GM12872 (cell line): ENCODE measurements around the gene SPNS3.

Experiments
- TF ChIP-seq, protein P1 (sequence below): IDR thresholded peaks from 3 replicates; pipeline ENCODE4 v1.5.1; 2011; ENCODE audit warnings: low read depth, mild to moderate bottlenecking, low read length, moderate library complexity; ENCODE audit not compliant: insufficient read depth

SPNS3 gene

DNA sequence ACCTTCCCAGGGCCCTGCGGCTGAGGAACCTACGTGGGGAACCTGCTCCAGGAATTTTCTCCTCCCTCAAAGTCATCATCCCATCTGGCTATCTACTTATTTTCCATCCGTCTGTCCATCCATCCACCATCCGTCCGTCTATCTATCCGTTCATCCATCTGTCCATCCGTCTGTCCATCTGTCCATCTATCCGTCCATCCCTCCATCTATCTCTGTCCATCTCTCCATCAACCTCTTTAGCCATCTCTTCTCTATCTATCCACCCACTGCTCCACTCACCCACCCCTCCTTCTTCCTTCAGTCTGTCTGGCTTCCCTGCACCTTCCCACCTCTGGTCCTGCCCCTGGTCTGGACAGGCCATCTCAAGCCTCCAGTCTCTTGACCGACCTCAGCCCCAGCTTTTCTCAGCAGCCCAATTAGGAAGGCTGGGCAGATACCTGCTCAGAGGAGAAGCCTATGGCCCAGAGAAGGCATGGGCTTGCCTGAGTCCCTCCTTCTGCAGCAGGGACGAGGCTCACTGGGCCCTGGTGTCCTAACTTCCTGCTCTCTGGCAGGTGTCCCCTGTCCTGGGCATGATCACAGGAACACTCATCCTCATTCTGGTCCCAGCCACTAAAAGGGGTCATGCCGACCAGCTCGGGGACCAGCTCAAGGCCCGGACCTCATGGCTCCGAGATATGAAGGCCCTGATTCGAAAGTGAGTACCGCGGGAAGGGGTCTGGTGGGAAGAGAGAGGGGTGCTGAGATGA lies 98.4 kb downstream of the SPNS3 start:
- TF ChIP-seq, protein P1, sequence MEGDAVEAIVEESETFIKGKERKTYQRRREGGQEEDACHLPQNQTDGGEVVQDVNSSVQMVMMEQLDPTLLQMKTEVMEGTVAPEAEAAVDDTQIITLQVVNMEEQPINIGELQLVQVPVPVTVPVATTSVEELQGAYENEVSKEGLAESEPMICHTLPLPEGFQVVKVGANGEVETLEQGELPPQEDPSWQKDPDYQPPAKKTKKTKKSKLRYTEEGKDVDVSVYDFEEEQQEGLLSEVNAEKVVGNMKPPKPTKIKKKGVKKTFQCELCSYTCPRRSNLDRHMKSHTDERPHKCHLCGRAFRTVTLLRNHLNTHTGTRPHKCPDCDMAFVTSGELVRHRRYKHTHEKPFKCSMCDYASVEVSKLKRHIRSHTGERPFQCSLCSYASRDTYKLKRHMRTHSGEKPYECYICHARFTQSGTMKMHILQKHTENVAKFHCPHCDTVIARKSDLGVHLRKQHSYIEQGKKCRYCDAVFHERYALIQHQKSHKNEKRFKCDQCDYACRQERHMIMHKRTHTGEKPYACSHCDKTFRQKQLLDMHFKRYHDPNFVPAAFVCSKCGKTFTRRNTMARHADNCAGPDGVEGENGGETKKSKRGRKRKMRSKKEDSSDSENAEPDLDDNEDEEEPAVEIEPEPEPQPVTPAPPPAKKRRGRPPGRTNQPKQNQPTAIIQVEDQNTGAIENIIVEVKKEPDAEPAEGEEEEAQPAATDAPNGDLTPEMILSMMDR = no peak

DNA sequence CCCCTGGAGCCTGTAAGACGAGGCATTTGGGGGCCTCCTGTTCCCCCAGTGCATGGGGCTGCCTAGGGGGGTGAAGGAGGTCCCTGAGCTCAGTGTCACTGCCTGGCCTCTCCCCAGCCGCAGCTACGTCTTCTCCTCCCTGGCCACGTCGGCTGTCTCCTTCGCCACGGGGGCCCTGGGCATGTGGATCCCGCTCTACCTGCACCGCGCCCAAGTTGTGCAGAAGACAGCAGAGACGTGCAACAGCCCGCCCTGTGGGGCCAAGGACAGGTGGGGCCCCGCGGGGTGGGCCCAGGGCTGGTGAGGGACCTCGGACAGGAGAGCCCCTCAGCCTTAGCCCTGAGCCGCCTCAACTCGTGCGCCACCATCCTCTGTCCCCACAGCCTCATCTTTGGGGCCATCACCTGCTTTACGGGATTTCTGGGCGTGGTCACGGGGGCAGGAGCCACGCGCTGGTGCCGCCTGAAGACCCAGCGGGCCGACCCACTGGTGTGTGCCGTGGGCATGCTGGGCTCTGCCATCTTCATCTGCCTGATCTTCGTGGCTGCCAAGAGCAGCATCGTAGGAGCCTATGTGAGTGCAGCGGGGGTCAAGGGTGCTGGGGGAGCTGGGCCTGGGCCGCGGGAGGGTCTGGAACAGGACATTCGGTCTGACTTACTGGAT lies 99.3 kb downstream of the SPNS3 start:
- TF ChIP-seq, protein P1 = no peak

DNA sequence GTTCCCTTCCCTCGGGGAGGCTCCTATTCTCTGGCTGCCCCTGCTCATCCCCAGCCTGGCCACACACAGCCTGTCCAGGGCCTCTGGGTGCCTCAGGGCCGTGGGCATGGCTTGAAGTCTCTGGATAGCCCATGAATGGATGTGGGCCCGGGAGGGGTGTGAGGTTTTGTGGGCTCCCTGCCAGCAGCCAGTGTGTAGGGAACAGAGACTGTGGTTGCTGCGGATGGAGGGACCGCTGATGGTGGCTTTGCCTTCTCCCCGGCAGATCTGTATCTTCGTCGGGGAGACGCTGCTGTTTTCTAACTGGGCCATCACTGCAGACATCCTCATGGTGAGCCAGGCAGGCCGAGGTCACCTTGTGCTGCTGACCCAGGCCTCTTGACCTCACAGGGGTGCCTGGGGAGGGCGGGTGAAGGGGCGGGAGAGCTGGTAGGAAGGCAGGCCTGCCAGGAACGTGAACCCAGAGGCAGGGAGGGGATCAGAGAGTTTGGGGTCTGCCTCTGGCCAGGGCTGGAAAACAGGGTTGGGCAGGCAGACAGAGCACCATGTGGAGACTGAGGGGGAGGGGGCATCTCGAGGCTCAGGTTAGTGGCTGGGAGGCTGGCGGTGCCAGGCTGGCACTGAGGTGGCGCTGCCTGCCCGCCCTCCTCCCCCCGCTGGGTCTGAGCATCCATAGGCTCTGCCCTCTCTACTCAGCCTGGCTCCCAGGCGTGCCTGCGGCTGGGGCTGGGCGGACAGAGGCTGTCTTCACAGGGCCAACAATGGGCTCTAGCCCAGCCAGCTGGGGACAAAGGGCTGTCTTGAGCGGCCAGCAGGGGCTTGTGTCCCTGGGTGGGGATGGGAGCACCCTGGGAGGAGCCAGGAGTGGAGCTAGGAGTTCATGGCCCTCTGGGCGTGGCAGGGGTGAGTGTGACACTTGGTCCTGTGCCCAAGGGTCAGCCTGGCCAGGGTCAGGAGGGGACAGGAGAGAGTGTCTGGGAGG lies 100.1 kb downstream of the SPNS3 start:
- TF ChIP-seq, protein P1 = no peak

DNA sequence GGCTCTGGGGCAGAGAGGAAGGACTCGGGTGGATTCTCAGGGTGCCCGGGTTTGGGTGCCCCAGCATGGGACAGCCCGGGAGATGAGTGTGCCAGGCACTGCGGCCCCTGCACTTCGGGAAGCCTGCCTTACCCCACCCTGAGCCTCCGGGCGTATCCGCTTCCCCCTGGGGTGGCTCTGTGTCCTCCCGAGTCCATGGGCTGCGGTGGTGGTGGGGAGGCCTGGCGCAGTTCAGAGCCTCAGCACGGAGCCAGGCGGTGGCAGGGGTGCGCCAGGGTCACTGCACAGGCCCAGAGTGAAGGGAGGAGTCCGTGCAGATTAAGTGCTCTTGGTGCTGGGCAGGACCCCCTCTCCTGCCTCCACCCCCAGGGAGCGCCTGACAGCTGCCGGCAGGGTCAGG lies 100.8 kb downstream of the SPNS3 start:
- TF ChIP-seq, protein P1 = no peak

DNA sequence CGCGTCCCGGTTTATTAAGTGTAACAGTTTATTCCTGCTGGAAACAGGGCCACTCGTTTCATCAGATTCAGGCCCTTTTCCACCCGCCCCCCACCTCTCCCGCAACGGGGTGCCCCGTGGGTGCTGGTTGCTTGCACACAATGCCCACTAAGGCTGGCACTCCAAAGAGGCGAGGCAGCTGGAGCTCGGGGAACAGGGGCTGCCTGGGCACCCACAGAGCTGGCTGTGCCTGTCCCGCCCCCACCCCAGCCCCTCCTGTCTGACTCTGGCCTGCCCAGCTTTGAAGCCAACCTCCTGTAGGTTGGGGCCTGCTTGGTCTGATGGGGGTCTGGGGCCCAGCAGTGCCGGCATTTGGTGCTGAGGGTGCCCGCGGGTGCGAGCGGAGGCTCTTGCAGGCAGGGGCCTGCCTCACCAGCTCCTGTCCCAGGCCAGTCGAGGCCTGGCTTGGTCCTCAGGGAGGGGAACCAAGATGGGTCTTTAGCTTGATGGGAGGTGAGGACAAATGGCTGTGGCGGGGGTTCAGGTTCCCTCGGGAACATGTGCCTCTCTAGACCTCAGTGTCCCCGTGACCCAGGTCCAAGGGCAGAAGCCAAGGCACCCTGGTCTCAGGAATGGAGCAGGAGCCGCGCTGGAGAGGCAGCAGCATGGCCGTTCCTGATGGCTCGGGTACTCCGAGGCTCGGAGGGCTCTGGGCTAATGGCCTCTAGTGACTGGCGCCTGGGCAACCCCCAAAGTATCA lies 101.4 kb downstream of the SPNS3 start:
- TF ChIP-seq, protein P1 = no peak

DNA sequence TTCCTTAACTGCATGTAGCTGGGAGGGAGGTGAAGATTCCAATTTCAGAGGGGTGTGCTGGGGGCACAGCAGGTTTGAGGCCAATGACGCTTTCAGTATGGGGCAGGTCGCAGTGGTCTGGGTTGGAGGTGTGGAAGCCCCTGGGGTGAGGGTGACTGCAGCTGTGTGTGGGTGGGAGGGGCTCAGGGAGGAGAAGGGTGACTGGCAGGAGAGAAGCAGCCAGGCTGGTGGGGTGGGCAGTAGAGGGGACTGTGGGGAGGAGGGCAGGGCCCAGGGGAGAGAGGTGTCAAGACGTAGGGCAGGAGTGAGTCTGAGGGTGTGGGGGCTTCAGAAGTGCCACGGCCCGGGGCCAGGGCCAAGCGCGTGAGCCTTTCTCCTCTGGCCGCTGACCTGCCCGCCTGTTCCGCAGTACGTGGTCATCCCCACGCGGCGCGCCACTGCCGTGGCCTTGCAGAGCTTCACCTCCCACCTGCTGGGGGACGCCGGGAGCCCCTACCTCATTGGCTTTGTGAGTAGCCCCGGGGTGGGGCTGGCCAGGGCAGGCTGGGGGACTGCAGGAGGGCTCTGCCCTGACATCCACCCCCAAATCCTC lies 102.0 kb downstream of the SPNS3 start:
- TF ChIP-seq, protein P1 = no peak
